HG03039 (cell line): Measurements from ENCODE around the gene POP7.
"Not testable (repeated sequence)": the region's sequence is repeated elsewhere in the genome, so short reads cannot be mapped to it uniquely, and the experiment has no call there.

ENCODE experiments used
- ATAC-seq: cut with Tn5 transposase; IDR thresholded peaks from one replicate; pipeline ENCODE4 v1.9.1; 2021; ENCODE audit warnings: mild to moderate bottlenecking, moderate library complexity; ENCODE audit not compliant: unreplicated experiment

POP7 gene

DNA sequence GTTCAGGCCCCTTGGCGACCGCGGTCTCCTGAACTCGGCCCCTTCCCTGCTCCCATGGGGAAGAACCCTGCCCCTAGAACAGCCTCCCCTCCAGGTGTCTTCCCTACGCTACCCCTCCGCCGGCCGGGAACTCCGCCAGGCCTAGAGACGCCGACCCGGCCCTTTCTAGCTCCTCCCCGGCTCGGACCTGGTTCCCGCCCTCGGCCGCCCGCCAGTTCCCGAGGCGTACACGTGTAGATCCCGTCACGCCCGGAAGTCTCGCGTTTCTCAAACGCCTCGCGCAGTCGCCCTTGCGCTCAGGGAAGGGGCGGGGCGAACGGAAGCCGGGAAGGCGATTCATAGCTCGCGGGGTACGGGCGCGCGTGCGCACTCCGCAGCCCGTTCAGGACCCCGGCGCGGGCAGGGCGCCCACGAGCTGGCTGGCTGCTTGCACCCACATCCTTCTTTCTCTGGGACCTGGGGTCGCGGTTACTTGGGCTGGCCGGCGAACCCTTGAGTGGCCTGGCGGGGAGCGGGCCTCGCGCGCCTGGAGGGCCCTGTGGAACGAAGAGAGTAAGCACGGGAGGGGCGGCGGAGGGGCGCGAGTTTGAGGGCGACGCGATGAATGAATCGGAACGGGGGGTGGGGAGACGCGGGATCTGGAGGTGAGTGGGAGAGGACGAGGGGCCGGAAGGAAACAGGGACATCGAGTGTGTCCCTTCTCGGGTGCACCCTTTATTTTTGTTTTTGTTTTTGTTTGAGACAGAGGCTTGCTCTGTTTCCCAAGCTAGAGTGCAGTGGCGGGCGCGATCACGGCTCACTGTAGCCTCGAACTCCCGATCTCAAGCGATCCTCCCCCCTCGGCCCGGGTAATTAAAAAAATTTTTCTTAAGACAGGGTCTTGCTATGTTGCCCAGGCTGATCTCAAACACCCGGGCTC lies at the start of gene POP7:
Gene POP7, plus strand, starts transcription at position 369 of the 919 bp plus-strand sequence. CDS start 710 bp downstream, outside the sequence.
- peak; percentile 85 for ATAC-seq

DNA sequence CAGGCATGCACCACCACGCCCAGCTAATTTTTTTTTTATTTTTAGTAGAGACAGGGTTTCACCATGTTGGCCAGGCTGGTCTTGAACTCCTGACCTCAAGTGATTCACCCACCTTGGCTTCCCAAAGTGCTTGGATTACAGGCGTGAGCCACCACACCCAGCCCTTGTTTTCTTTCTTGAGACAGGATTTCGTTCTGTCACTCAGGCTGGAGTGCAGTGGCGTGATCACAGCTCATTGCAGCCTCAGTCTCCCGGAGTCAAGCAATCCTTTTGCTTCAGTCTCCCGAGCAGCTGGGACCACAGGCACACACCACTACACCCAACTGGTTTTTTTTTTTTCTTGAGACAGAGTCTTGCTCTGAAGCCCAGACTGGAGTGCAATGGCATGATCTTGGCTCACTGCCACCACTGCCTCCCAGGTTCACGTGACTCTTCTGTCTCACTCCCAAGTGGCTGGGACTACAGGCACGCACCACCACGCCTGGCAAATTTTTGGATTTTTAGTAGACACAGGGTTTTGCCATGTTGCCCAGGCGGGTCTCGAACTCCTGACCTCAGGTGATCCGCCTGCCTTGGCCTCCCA lies 43.6 kb upstream of the POP7 start:
- not testable (repeated sequence) for ATAC-seq

DNA sequence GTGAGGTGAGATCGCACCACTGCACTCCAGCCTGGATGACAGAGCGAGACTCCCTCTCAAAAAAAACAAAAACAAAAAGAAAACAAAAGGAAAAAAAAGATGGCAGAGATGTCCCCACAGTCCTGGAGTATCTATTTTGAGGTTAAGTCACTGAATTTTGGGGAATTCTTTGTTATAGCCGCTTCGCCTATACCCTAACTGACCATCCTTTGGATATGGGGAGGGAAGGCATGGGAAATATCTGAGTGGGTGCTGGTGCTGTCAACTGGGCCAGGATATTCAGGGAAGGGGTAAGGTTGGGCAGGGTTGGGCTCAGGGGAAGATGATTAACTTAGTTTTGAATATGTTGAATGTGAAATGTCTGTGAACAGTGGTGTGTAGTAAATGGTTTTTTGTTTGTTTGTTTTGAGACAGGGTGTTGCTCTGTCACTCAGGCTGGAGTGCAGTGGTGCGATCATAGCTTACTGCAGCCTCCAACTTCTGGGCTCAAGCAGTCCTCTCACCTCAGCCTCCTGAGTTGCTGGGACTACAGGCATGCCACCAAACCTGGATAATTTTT lies 40.7 kb upstream of the POP7 start:
- no peak for ATAC-seq

DNA sequence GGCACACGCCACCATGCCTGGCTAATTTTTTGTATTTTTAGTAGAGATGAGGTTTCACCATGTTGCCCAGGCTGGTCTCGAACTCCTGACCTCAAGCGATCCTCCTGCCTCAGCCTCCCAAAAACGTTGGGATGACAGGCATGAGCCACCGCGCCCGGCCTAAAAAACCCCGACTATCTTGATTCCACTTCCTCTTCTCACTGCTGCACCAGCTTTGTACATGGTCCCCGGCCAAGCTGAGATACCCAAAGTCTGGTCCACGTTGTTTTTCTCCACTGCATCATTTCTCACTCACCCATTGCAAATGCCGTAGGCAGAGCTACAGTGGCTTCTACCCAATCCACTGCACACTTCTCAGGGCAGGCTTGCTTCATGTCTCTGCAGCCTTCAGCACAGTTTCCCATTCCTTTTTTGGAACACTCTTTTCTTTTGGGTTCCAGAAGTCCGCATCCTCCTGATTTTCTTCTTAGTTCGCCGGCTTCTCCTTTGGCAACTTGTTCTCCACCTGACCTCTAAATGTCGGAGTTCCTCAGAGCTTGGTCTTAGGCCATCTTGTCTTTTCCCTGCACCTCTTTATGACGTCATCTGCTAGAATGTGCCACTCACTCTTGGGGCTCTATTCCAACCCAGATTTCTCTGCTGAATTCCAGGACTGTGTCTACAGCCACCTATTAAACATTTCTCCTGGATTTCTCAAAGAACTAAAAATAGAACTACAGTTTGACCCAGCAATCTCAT lies 38.4 kb upstream of the POP7 start:
- no peak for ATAC-seq

DNA sequence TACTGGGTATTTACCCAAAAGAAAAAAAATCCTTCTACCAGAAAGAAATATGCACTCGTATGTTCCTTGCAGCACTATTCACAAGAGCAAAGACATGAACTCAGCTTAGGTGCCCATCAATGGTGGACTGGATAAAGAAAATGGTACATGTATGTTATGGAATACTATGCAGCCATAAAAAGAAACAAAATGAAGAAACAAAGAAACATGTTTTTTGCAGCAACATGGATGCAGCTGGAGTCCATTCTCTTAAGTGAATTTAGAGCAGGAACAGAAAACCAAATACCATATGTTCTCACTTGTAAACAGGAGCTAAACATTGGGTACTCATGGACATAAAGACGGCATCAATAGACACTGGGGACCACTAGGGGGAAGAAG lies 37.9 kb upstream of the POP7 start:
- no peak for ATAC-seq

DNA sequence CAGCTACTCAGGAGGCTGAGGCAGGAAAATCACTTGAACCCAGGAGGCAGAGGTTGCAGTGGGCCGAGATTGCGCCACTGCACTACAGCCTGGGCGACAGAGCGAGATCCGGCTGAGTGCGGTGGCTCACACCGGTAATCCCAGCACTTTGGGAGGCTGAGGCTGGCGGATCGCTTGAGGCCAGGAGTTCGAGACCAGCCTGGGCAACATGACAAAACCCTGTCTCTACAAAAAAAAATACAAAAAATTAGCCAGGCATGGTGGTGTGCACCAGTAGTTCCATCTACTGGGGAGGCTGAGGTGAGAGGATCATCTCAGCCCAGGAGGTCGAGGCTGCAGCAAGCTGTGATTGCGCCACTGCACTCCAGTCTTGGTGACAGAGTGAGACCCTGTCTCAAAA lies 36.8 kb upstream of the POP7 start:
- ATAC-seq, result not testable (repeated sequence)

DNA sequence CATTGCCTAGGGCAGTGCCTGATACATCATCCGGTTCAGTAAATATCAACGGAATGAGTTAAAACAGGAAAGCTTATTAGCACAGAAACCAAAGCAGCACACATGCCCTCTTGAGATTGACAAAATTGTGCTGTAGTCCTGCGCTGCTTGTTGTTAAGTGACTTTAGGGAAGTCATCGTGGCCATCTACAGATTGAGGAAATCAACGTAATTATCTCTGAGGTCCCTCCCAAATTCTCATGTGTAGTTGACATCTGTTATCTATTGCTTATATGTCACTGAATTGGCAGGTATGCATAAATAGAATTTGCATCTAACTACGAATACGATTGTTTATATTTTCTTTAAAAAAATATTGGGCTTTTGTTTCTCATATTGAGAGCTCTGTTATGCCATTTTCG lies 35.8 kb upstream of the POP7 start:
- ATAC-seq, result no peak

DNA sequence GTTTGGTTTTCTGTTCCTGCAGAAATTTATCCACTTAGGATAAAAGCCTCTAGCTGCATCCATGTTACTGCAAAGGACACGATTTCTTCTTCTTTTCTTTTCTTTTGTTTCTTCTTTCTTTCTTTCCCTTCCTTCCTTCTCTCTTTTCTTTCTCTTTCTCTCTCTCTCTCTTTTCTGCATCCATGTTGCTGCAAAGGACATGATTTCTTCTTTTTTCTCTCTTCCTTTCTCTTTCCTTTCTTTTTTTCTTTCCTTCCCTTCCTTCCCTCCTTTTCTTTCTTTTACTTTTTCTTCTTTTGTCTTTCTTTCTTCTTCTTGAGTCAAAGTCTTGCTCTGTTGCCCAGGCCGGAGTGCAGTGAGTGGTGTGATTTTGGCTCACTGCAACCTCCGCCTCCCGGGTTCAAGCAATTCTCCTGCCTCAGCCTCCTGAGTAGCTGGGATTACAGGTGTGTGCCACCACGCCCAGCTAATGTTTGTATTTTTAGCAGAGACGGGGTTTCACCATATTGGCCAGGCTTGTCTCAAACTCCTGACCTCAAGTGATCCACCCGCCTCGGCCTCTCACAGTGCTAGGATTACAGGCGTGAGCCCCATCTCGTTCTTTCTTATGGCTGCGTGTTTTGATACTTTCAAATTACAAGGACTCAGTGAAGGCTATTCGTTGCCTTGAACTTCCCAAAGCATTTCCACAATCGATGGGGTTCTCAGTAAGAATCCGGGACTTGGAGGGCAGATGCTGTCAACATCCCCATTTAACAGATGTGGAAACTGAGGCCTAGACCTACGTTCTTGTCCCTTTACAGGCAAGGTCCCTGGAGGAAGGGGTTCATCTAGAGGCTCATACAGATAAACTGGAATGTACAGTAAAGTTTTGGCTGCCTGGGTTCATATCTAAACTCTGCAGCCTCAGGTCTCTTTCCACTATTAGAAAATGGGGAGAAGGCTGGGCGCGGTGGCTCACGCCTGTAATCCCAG lies 34.3 kb upstream of the POP7 start:
- no peak for ATAC-seq

DNA sequence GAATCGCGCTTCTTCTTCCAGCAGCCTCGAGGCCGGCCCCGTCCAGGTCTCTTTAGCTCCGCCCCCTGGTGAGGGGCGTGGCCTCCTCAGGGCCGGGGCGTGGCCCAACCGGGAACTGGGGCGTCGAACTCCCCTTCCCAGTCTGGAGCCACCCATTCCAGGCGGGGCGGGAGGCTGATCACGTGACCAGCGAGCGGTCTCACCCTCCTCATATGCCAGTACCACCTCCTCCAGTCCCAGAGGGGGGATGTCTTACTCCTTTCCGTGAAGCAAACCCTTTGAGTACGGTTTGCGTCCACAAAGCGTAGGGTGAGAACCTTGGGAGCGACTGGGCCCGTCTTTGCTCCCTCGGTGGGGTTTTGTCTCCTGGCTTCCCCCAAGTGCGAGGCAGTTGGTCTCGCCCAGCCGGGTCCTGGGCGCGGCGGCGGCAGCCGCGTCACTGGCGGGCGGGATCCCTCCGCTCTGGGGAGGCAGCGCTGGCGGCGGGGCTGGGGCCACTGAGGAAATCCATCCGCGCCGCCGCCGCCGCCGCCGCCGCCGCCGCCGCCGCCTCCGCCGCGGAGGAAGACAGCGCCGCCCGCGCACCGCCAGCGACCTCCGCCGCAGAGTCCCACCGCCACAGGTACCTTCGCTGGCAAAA lies 32.5 kb upstream of the POP7 start, which contains the start of gene GNB2:
Gene GNB2, plus strand, starts transcription at position 439 of the 640 bp plus-strand sequence. CDS start 2,526 bp downstream, outside the sequence.
- peak; percentile 59 for ATAC-seq

DNA sequence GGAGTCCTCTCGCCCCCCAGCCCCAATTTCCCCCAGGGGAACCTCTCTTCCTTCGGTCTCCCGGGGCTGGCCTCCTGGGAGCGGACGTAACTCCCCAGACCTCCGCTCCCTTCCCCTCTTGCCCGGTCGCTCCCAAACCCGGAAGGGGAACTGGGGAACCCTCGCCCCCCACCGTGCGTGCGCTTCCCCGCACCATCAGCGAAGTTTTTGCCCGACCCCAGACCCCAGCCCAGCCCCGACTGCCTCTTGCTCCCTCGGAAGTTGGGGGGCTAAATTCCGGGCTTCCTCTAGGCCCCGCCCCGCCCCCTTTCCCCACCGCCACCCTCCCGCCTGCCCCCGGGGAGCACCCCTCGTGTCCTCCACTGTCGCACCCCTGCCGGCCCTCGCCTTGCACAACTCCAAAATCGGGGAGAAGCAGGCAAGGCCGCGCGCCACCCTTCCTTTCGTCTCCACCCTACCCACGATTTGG lies 31.9 kb upstream of the POP7 start:
- ATAC-seq, result peak; percentile 3

DNA sequence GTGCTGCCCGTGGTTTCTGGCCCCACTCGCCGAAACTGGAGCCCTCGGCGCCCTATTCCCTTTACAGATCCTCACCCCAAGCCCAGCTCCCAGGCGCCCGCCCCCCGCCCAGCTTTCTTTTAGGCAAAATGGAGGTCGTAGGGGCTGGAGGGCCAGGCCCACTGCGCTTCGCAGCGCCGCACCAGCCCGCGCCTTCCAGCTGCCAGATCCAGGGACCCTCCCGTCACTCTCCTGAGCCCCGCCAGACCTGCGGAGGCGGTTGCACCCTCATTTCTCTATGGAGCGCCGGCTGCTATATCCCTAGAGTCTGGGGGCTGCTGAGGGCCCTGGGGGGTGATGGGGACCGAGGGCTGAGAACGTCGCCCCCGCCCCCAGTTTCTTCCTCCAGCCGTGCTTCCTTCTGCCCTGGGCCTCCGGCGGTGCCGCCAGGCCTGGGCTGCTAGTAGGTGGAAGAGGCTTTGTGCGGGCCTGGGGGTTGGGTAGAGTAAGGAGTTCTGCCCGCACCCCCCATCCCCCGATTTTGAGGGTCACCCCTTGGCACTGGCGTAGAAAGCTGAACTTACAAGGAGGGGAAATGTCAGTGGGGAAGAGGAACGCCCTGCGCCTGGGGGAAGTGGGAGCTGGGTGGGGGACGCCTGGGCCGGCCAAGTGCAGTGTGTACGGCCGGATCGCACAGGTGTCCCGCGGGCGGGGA lies 31.4 kb upstream of the POP7 start:
- ATAC-seq, result no peak

DNA sequence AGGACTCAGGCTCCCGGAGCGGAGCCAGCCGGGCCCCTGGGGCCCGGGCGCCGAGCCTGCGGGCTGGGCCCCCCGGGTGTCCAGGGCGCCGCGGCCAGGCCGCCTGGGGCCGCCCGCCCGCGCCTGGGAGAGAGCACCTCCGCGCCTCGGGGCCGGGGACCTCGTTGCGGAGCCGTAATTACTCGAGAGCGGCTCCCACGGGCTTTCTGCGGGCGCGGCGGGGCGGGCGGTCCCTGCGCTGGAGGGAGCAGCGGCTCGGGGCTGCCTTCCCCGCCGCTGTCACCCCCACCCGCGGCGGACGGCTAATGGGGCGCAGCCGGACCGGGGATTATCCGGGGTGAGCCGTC lies 30.8 kb upstream of the POP7 start:
- no peak for ATAC-seq

DNA sequence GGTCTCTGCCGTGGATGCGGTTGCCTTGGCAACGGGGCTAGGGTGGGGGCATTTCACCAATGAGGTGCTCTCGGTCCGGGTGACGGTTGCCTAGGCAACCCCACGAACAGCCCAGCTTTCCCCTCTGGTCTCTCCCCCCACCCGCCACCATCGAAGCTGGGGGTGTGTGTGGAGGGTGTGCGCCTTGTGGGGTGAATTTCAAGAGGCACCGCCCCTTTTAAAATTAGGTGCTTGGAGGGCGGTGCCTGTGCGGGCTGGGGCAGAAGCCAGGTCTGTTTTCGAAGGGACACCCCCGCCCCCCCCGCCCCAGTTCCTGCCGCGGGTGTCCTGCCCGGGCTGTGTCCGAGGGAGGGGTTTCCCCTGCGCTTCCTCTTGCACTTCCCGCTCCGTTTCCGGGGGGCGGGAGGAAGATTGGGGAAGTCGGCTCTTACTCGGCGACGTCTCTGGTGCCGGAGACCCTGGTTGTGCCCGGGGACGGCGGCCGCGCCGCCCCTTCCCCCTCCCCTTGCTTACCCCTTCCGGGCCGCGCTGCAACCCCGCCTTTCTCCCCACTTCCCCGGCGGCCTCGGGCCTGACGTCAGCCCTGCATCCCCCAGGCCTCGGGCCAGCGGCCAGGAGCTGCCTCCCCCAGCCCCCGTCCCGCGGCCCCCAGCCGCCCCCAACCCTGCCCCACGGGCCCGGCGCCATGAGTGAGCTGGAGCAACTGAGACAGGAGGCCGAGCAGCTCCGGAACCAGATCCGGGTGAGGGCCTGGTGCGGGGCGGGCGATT lies 30.2 kb upstream of the POP7 start:
- no peak for ATAC-seq

DNA sequence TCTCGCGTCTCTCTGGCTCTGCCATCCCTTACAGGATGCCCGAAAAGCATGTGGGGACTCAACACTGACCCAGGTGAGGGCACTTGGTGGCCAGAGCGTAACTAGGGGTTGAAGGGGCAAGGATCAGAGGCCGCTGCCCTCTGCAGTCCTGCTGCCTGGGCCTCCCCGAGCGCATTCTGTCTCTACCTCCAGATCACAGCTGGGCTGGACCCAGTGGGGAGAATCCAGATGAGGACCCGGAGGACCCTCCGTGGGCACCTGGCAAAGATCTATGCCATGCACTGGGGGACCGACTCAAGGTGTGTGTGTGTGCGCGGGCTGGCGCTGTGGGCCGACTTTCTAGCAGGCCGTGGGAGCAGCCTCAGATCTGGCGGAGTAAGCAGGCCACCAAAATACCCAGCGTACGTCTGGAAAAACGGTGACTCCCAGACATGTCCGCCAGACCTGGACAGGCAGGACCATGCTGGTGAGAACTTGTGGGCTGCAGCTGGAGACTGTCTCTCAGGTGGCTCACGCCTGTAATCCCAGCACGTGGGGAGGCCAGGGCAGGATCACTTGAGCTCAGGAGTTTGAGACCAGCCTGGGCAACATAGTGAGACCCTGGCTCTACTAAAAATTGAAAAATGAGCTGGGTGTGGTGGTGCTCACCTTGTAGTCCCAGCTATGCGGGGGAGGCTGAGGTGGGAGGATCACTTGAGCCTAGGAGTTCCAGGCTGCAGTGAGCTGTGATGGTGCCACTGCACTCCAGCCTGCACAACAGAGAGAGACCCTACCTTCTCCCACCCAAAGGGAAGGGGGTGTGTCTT lies 29.2 kb upstream of the POP7 start:
- no peak for ATAC-seq

DNA sequence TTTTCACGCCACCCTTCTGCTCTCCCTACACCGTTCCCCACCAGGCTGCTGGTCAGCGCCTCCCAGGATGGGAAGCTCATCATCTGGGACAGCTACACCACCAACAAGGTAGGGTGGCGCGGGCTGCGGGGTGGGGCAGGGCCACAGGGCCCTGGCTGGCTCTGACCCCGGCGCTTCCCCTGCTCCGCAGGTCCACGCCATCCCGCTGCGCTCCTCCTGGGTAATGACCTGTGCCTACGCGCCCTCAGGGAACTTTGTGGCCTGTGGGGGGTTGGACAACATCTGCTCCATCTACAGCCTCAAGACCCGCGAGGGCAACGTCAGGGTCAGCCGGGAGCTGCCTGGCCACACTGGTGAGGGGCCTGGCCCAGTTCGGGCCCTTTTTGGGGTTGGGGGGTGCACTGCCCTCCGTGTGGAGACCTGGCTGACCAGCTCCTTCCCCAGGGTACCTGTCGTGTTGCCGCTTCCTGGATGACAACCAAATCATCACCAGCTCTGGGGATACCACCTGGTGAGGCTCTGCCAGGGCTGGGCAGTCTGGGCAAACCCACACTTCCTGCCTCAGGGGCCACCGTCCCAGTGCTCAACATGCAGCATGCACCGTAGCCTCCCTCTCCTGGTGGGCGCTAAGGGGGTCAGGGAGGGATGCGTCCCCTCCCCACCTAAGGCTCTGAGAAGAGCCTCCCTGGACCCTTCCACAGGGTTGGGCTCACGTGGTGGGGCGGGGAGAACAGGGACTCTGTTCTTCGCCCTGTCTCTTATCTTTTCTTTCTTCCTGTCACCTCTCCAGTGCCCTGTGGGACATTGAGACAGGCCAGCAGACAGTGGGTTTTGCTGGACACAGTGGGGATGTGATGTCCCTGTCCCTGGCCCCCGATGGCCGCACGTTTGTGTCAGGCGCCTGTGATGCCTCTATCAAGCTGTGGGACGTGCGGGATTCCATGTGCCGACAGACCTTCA lies 28.3 kb upstream of the POP7 start:
- ATAC-seq, result no peak

DNA sequence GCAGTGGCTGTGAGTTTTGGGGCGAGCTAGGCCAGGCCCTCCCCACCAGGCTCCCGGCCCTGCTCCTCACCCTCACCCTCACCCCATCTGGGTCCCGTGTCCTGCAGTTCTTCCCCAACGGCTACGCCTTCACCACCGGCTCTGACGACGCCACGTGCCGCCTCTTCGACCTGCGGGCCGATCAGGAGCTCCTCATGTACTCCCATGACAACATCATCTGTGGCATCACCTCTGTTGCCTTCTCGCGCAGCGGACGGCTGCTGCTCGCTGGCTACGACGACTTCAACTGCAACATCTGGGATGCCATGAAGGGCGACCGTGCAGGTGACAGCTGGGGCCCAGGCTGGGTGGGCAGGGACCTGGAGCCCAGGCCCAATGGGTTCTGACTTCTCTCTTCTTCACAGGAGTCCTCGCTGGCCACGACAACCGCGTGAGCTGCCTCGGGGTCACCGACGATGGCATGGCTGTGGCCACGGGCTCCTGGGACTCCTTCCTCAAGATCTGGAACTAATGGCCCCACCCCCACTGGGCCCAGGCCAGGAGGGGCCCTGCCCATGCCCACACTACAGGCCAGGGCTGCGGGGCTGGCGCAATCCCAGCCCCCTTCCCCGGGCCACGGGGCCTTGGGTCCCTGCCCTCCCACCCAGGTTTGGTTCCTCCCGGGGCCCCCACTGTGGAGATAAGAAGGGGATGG lies 27.5 kb upstream of the POP7 start:
- no peak for ATAC-seq
